Esophagus muscularis mucosa (tissue), 4 donors: Measurements from ENCODE around the gene GTF2I. TPM values are rescaled to one million over a fixed set of nuclear protein-coding genes. Genes with fewer than 3 reads are reported as not detected.
A peak's percentile ranks its signal among the peaks of the same experiment; 100 is the strongest.

Source experiments
- DNase-seq: peaks from one replicate; pipeline ENCODE4 v3.0.0-alpha.2; 2017; ENCODE audit errors: extremely low spot score
- H3K27ac ChIP-seq, 4 donors: fragments of 200-600 bp; sonication (generic); replicated peaks in 1 of 4; 1 replicate in 3 of 4; 2 replicates in 1 of 4; pipeline ENCODE4 v1.5.1; 2016 to 2019; ENCODE audit warnings: mild to moderate bottlenecking in 1 of 4
- H3K27me3 ChIP-seq, 4 donors: fragments of 200-600 bp; sonication (generic); one replicate each; pipeline versions ENCODE4 v1.5.1 to v1.6.0; 2016 to 2019
- H3K36me3 ChIP-seq, 4 donors: fragments of 200-600 bp; sonication (generic); one replicate each; pipeline ENCODE4 v1.5.1; 2016 to 2019
- H3K4me1 ChIP-seq, 4 donors: fragments of 200-600 bp; sonication (generic); one replicate each; pipeline ENCODE4 v1.5.1; 2016 to 2019
- H3K4me3 ChIP-seq, 4 donors: fragments of 200-600 bp; sonication (generic); 1 replicate in 2 of 4; 2 replicates in 2 of 4; pipeline ENCODE4 v1.5.1; 2016 to 2019; ENCODE audit warnings: mild to moderate bottlenecking in 4 of 4, moderate library complexity in 1 of 4
- H3K9me3 ChIP-seq, 4 donors: fragments of 200-600 bp; sonication (generic); 1 replicate in 3 of 4; 2 replicates in 1 of 4; pipeline ENCODE4 v1.5.1; 2016 to 2019
- EP300 ChIP-seq: sonication (generic); formaldehyde crosslinking; IDR thresholded peaks from one replicate; pipeline ENCODE4 v1.6.1; 2017; ENCODE audit warnings: antibody characterized with exemption
- POLR2A ChIP-seq: fragments of 450-650 bp; IDR thresholded peaks from one replicate; pipeline ENCODE4 v1.6.1; 2017; ENCODE audit warnings: antibody characterized with exemption, moderate library complexity, mild to moderate bottlenecking, low read depth
- POLR2AphosphoS5 ChIP-seq, 2 donors: sonication (generic); formaldehyde crosslinking; IDR thresholded peaks; one replicate each; pipeline ENCODE4 v1.6.1; 2017; ENCODE audit warnings: antibody characterized with exemption in 2 of 2
- WGBS: methylation state at CpG from one replicate; pipeline ENCODE4 v1.1.5; 2018; 5-methylcytosine and 5-hydroxymethylcytosine counted together
- intact Hi-C: fragments of 100-400 bp; cut with DNase I; formaldehyde crosslinking; loops from one replicate; pipeline ENCODE4 v1.15.1; 2023
- total RNA-seq, 4 donors: library from RNA; depleted of rRNA; stranded (reverse); fragments of >200 nt; gene quantifications; one replicate each; pipeline versions ENCODE4 v1.1.0 to v1.2.1, GENCODE V29; 2016
- TF ChIP-seq, protein P1 (sequence below), 3 experiments: fragments of 200-600 bp in 2 of 3; fragments of 450-650 bp in 1 of 3; sonication (generic) in 2 of 3; IDR thresholded peaks; one replicate each; pipeline ENCODE4 v1.5.1; 2017 to 2019; ENCODE audit warnings: antibody characterized with exemption in 3 of 3, mild to moderate bottlenecking in 2 of 3, moderate library complexity in 1 of 3

Gene GTF2I
- total RNA-seq, 4 donors from 2014 or later: 101 to 169 (median 136) TPM

DNA sequence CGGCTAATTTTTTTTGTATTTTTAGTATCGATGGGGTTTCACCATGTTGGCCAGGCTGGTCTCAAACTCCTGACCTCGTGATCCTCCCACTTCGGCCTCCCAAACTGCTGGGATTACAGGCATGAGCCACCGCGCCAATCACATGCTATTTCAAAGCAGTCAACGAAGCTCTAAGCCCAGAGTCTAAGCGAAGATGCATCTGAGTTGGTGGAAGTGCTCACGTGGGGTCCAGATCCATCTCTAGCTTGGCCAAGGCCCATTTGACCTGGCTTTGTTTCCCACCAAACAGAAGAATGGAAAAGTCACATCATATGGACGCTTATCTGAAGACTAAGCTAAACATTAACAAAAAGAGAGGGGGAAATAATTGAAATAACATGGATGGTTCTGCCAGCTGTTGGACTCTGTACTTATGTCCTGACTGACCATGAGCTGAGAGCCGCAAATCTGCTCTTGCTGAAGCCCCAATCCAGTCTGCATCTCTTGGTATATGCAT lies 3.8 kb upstream of the GTF2I start:
- DNase-seq: no peak
- intact Hi-C loops: no loop called here
- TF ChIP-seq, protein P1, sequence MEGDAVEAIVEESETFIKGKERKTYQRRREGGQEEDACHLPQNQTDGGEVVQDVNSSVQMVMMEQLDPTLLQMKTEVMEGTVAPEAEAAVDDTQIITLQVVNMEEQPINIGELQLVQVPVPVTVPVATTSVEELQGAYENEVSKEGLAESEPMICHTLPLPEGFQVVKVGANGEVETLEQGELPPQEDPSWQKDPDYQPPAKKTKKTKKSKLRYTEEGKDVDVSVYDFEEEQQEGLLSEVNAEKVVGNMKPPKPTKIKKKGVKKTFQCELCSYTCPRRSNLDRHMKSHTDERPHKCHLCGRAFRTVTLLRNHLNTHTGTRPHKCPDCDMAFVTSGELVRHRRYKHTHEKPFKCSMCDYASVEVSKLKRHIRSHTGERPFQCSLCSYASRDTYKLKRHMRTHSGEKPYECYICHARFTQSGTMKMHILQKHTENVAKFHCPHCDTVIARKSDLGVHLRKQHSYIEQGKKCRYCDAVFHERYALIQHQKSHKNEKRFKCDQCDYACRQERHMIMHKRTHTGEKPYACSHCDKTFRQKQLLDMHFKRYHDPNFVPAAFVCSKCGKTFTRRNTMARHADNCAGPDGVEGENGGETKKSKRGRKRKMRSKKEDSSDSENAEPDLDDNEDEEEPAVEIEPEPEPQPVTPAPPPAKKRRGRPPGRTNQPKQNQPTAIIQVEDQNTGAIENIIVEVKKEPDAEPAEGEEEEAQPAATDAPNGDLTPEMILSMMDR (IDR thresholded peaks at IDR 0.05): no peak
- Histone ChIP-seq H3K4me3 (no peak overlapping the region), H3K4me1 (peaks cover 8 to 25% (median 22%) of the 10 kb centered on the region in 4 donors), H3K9me3 (no peaks in the 10 kb centered on the region), H3K36me3 (no peaks in the 10 kb centered on the region), H3K27ac (no peak overlapping the region), H3K27me3 (no peaks in the 10 kb centered on the region)
- 89% methylated on average over 11 of the region's 11 CpGs for WGBS

DNA sequence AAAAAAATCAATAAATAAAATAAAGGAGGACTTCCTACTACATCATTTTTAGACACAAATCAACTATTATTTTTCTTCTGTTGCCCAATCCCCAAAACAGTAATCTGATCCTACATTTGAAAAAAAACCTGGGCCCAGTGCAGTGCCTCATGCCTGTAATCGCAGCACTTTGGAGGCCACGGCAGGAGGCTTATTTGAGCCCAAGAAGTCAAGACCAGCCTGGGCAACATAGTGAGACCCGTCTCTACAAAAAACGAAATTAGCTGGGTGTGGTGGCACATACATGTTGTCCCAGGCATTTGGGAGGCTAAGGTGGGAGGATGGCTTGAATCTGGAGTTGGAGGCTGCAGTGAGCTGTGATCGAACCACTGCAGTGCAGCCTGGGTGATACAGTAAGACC lies 2.7 kb upstream of the GTF2I start:
- intact Hi-C loops: loop anchor here (5.0 kb wide), 1 partner anchor 43 kb away; no protein-coding TSS in a partner anchor
- peaks cover 15 to 34% (median 29%) of the 10 kb centered on the region in 4 donors for H3K4me1 ChIP-seq
- H3K27ac ChIP-seq: no peak overlapping the region
- DNase-seq: no peak
- no peak for TF ChIP-seq POLR2AphosphoS5 (IDR thresholded peaks at IDR 0.05)
- no peak for TF ChIP-seq POLR2A
- H3K4me3 ChIP-seq: no peak overlapping the region
- WGBS: 91% methylated on average over 5 of the region's 5 CpGs
- H3K9me3 ChIP-seq: no peaks in the 10 kb centered on the region
- no peaks in the 10 kb centered on the region for H3K27me3 ChIP-seq
- no peaks in the 10 kb centered on the region for H3K36me3 ChIP-seq

DNA sequence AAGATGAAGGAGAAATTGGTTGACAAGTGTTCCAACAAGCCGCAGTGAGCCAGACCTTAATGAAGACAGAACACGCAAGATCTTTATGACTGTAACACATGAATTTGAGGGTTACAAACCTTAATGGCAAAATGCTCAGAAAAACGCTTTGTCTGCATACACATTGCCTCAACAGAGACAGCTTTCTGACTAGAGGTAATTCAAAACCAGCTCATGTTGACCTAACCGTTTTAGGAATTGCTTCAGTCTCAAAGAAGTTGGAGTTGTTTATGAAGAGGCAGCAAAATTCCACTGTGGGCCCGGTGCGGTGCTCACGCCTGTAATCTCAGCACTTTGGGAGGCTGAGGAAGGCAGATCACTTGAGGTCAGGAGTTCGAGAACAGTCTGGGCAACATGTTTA lies 2.2 kb upstream of the GTF2I start:
- WGBS: 72% methylated on average over 8 of the region's 8 CpGs
- peak overlapping the region in 2 of 4 donors; percentile 100 for H3K27ac ChIP-seq
- intact Hi-C loops: loop anchor here (5.0 kb wide), 1 partner anchor 43 kb away; no protein-coding TSS in a partner anchor

DNA sequence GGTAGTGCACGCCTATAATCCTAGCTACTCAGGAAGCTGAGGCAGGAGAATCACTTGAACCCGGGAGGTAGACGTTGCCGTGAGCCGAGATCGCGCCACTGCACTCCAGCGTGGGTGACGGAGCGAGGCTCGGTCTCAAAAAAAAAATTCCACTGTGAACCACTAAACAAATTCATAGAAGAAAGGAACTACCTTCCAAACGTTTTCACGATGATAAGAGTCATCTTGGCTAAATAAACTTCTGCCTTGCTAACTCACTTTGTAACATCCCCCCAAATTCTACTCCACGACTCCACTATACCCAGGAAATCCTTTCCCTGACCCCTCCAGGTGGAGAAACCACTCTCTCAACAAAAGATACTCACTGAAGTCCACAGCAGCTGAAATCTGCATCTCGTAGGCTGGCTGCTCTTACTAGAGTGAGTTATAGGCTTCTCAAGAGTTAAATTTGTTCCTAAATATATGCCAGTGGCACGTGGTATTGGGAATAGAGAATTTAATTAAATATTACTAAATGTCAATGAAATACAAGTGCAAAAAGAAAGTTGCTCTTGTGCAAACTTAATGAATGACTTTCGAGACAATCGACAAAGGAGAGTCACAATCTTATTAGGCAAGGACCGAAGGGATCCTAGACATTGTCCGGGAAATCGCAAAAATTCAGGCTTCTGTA lies 1.6 kb upstream of the GTF2I start:
- peak overlapping the region; percentile 91 to 100 (median 100) for H3K4me3 ChIP-seq
- intact Hi-C loops: loop anchor here (5.0 kb wide), 1 partner anchor 44 kb away; no protein-coding TSS in a partner anchor
- peak overlapping the region; percentile 98 to 100 (median 100) for H3K27ac ChIP-seq
- TF ChIP-seq EP300 (no peak), POLR2AphosphoS5 (IDR thresholded peaks at IDR 0.05) (no peak)
- TF ChIP-seq, protein P1 (IDR thresholded peaks at IDR 0.05): no peak
- peaks cover 26 to 43% (median 39%) of the 10 kb centered on the region in 4 donors for H3K4me1 ChIP-seq
- 38% methylated on average over 21 of the region's 21 CpGs for WGBS
- no peak for DNase-seq
- H3K9me3 ChIP-seq: no peaks in the 10 kb centered on the region
- no peaks in the 10 kb centered on the region for H3K36me3 ChIP-seq
- H3K27me3 ChIP-seq: no peaks in the 10 kb centered on the region

More for the DNA sequence above, 2.2 kb upstream of the GTF2I start:
- DNase-seq: no peak
- Histone ChIP-seq H3K4me3 (no peak overlapping the region), H3K9me3 (no peaks in the 10 kb centered on the region), H3K4me1 (peaks cover 20 to 39% (median 33%) of the 10 kb centered on the region in 4 donors), H3K36me3 (no peaks in the 10 kb centered on the region), H3K27me3 (no peaks in the 10 kb centered on the region)
- no peak for TF ChIP-seq EP300
- TF ChIP-seq POLR2AphosphoS5 (IDR thresholded peaks at IDR 0.05): no peak
- TF ChIP-seq, protein P1 (IDR thresholded peaks at IDR 0.05): no peak
- no peak for TF ChIP-seq POLR2A

DNA sequence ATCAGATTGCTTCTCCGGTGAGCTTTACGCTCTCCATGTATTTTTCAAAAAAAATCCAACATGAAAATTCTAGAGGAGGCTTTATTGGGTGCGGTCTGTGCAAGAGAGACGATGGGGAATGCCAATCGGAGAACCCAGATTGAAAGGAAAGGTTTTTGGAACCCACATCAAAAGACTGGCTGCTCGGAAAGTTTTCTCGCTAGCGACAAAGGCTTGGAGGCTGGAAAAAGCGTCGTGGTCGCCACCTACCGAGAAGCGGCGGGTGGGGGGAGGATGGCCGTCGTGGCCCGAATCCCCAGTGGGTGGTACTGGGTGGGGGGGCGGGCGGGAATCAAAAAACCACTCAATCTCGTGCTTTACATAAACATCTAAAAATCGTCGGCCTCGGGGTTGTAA lies 1.1 kb upstream of the GTF2I start:
- Histone ChIP-seq H3K27me3 (no peaks in the 10 kb centered on the region), H3K4me1 (peaks cover 31 to 48% (median 44%) of the 10 kb centered on the region in 4 donors), H3K27ac (peak overlapping the region; percentile 98 to 100 (median 100)), H3K4me3 (peak overlapping the region; percentile 91 to 100 (median 100)), H3K36me3 (no peaks in the 10 kb centered on the region), H3K9me3 (no peaks in the 10 kb centered on the region)
- DNase-seq: no peak
- WGBS: under 1% methylated on average over 23 of the region's 23 CpGs
- TF ChIP-seq EP300: no peak
- peak in 1 of 2 donors; percentile 31 for TF ChIP-seq POLR2AphosphoS5 (IDR thresholded peaks at IDR 0.05)
- TF ChIP-seq, protein P1 (IDR thresholded peaks at IDR 0.05): peak in 1 of 3 experiments; percentile 20
- intact Hi-C loops: loop anchor here (5.0 kb wide), 1 partner anchor 44 kb away; no protein-coding TSS in a partner anchor
